ENCODE data around the gene CHMP4A. TPM values are rescaled to one million over a fixed set of nuclear protein-coding genes. Genes with fewer than 3 reads are reported as not detected.

The CHMP4A gene
- total and polyA plus RNA-seq, 2 of the 13 experiments (the other 11 are each of a cell fraction or from before 2014, with no cell fraction given) = 83.6 to 113 TPM

GRCh38 chr14:24231263-24232120, 18.2 kb upstream of the CHMP4A start (continued):
- TF ChIP-seq IRF9 (CRISPR knock-in tag; IDR thresholded peaks at IDR 0.05; ENCODE audit: borderline replicate concordance) (no peak), ZNF773 (CRISPR knock-in tag; IDR thresholded peaks at IDR 0.05; ENCODE audit: borderline replicate concordance) (0 out of 2 replicates have a peak, but pooled peaks have one; percentile 86), MTF2 (CRISPR knock-in tag; IDR thresholded peaks at IDR 0.05; ENCODE audit: borderline replicate concordance) (no peak), HMGA1 (CRISPR knock-in tag; conservative IDR thresholded peaks at IDR 0.05) (no peak), ZNF564 (CRISPR knock-in tag; IDR thresholded peaks at IDR 0.05) (no peak), LCORL (IDR thresholded peaks at IDR 0.05) (no peak), LCORL (CRISPR knock-in tag; IDR thresholded peaks at IDR 0.05) (no peak), TFE3 (CRISPR knock-in tag; IDR thresholded peaks at IDR 0.05) (no peak), ZNF441 (CRISPR knock-in tag; IDR thresholded peaks at IDR 0.05; ENCODE audit: borderline replicate concordance) (0 out of 2 replicates have a peak, but pooled peaks have one; percentile 6), ZFP36 (IDR thresholded peaks at IDR 0.05; ENCODE audit: borderline replicate concordance, low read depth, low read length, partially characterized antibody) (no peak), ZNF256 (CRISPR knock-in tag; conservative IDR thresholded peaks at IDR 0.05) (peak; percentile 24; the same call in 1 of the 2 replicates), ZNF703 (CRISPR knock-in tag; IDR thresholded peaks at IDR 0.05; ENCODE audit: borderline replicate concordance) (no peak), ZNF609 (CRISPR knock-in tag; IDR thresholded peaks at IDR 0.05; ENCODE audit: borderline replicate concordance) (0 out of 2 replicates have a peak, but pooled peaks have one; percentile 30)
- TF ChIP-seq, protein P1, sequence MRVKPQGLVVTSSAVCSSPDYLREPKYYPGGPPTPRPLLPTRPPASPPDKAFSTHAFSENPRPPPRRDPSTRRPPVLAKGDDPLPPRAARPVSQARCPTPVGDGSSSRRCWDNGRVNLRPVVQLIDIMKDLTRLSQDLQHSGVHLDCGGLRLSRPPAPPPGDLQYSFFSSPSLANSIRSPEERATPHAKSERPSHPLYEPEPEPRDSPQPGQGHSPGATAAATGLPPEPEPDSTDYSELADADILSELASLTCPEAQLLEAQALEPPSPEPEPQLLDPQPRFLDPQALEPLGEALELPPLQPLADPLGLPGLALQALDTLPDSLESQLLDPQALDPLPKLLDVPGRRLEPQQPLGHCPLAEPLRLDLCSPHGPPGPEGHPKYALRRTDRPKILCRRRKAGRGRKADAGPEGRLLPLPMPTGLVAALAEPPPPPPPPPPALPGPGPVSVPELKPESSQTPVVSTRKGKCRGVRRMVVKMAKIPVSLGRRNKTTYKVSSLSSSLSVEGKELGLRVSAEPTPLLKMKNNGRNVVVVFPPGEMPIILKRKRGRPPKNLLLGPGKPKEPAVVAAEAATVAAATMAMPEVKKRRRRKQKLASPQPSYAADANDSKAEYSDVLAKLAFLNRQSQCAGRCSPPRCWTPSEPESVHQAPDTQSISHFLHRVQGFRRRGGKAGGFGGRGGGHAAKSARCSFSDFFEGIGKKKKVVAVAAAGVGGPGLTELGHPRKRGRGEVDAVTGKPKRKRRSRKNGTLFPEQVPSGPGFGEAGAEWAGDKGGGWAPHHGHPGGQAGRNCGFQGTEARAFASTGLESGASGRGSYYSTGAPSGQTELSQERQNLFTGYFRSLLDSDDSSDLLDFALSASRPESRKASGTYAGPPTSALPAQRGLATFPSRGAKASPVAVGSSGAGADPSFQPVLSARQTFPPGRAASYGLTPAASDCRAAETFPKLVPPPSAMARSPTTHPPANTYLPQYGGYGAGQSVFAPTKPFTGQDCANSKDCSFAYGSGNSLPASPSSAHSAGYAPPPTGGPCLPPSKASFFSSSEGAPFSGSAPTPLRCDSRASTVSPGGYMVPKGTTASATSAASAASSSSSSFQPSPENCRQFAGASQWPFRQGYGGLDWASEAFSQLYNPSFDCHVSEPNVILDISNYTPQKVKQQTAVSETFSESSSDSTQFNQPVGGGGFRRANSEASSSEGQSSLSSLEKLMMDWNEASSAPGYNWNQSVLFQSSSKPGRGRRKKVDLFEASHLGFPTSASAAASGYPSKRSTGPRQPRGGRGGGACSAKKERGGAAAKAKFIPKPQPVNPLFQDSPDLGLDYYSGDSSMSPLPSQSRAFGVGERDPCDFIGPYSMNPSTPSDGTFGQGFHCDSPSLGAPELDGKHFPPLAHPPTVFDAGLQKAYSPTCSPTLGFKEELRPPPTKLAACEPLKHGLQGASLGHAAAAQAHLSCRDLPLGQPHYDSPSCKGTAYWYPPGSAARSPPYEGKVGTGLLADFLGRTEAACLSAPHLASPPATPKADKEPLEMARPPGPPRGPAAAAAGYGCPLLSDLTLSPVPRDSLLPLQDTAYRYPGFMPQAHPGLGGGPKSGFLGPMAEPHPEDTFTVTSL (CRISPR knock-in tag; IDR thresholded peaks at IDR 0.05; ENCODE audit: borderline replicate concordance) = peak; percentile 29; the same call in 1 of the 2 replicates

Measured in HepG2 (cell line).